Tibial artery (tissue), 4 donors: Measurements from ENCODE around the gene MFSD12.

Experiments
- DNase-seq, 2 donors: peaks; one replicate each; pipeline ENCODE4 v3.0.0-alpha.2; 2019
- H3K27ac ChIP-seq, 2 donors: fragments of 200-600 bp; sonication (generic) in 1 of 2; 1 replicate in 1 of 2; 2 replicates in 1 of 2; pipeline ENCODE4 v1.5.1; 2018 to 2019; ENCODE audit warnings: mild to moderate bottlenecking in 1 of 2
- H3K27me3 ChIP-seq, 2 donors: fragments of 200-600 bp; sonication (generic) in 1 of 2; one replicate each; pipeline versions ENCODE4 v1.5.1 to v1.6.0; 2016 to 2019
- H3K36me3 ChIP-seq, 3 donors: fragments of 200-600 bp; sonication (generic) in 2 of 3; one replicate each; pipeline ENCODE4 v1.5.1; 2016 to 2019; ENCODE audit warnings: mild to moderate bottlenecking in 2 of 3
- H3K4me1 ChIP-seq, 4 donors: fragments of 200-600 bp; sonication (generic) in 2 of 4; 1 replicate in 3 of 4; 2 replicates in 1 of 4; pipeline ENCODE4 v1.5.1; 2016 to 2019
- H3K4me3 ChIP-seq, 2 donors: fragments of 200-600 bp; sonication (generic) in 1 of 2; 1 replicate in 1 of 2; 2 replicates in 1 of 2; pipeline ENCODE4 v1.5.1; 2018 to 2019; ENCODE audit warnings: mild to moderate bottlenecking in 2 of 2
- H3K9me3 ChIP-seq, 3 donors: fragments of 200-600 bp; sonication (generic) in 1 of 3; one replicate each; pipeline ENCODE4 v1.5.1; 2016 to 2019
- CTCF ChIP-seq, 2 experiments: fragments of 200-600 bp in 1 of 2; fragments of 450-650 bp in 1 of 2; IDR thresholded peaks; one replicate each; pipeline ENCODE4 v1.5.1; 2017 to 2019; ENCODE audit warnings: antibody characterized with exemption in 2 of 2, mild to moderate bottlenecking in 1 of 2, moderate library complexity in 1 of 2
- intact Hi-C: fragments of 100-400 bp; cut with DNase I; formaldehyde crosslinking; loops from one replicate; pipeline ENCODE4 v1.15.0; 2023; ENCODE audit warnings: low total_unique reads

Gene MFSD12

DNA sequence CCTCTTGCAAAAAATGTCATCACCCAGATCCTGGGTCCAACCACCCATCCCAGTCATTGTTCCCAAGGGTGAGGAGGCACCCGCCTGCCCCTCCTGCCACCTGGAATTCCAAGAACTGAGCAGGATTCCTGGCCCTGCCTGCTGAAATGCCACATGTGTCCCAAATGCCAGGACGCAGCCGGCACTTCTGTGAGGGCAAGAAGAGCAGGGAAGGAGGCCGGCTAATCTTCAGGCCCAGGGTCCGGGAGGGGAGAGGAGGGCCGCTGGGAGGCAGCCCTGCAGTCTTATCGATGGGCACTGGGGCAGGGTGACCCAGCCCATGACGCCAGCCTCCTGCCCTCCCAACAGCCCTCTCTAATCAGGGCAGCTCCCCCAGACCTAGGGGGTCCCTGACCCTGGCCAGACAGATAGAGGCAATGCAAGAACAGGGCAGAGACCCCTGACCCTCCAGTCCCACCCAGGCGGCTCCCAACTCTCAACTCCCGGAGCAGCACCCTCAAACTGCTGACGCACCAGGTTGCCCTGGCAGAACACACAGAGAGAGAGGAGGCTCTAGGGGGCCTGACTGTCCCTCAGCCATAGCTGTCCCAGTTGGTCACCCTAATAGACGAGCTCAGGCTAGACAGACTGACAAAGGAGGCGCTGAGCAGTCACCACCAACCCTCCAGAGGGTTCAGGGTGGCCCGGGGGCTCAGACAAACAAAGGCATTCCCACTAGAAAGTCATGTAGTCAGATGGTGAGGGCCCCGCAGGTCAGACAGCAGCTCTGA lies 1.5 kb downstream of the MFSD12 start:
- Histone ChIP-seq H3K27ac (no peak overlapping the region), H3K9me3 (no peaks in the 10 kb centered on the region), H3K4me1 (peaks cover 0 to 22% (median 21%) of the 10 kb centered on the region in 4 donors), H3K4me3 (peak overlapping the region; percentile 74 to 95), H3K27me3 (no peaks in the 10 kb centered on the region), H3K36me3 (peaks cover 0 to 1% (median 0%) of the 10 kb centered on the region in 3 donors)
- intact Hi-C loops = no loop called here
- TF ChIP-seq CTCF (IDR thresholded peaks at IDR 0.05) = no peak
- no peak for DNase-seq

DNA sequence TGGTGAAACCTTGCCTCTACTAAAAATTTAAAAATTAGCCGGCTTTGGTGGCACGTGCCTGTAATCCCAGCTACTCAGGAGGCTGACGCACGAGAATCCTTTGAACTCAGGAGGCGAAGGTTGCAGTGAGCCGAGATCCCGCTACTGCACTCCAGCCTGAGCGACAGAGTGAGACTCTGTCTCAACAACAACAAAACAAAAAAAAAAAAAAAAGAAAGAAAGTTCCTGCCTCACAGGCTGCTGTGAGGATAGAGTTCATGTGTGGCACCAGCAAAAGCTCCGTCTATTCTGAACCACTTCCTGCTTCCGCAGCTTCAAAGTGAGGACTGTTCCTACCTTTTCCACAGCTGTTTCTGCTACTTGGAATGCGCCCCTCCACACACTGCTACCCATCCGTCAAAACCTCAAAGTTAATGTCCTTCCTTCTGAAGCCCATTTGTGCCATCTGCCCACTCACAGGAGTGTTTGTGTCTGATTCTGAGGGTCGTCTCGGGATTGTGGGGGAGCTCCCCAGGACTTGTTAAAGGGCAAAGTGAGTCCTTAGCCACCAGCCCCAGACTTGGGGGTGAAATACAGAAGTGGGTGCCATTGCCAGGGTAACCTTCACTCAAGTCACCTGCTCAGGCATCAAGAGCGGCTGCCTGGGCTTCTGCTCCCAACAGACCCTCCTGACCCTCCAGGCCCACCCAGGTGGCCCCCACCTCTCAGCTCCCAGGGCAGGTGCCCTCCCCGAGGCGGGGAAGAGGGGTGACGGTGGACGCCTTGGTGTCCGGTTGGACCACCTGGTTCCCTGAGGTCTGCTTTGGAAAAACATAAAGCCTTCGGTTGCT lies 2.9 kb downstream of the MFSD12 start:
- no peak for DNase-seq
- H3K36me3 ChIP-seq = peaks cover 0 to 5% (median 0%) of the 10 kb centered on the region in 3 donors
- H3K27ac ChIP-seq = no peak overlapping the region
- intact Hi-C loops = no loop called here
- H3K4me1 ChIP-seq = peaks cover 0 to 22% (median 21%) of the 10 kb centered on the region in 4 donors
- TF ChIP-seq CTCF (IDR thresholded peaks at IDR 0.05) = no peak
- H3K4me3 ChIP-seq = no peak overlapping the region
- no peaks in the 10 kb centered on the region for H3K9me3 ChIP-seq
- H3K27me3 ChIP-seq = no peaks in the 10 kb centered on the region

DNA sequence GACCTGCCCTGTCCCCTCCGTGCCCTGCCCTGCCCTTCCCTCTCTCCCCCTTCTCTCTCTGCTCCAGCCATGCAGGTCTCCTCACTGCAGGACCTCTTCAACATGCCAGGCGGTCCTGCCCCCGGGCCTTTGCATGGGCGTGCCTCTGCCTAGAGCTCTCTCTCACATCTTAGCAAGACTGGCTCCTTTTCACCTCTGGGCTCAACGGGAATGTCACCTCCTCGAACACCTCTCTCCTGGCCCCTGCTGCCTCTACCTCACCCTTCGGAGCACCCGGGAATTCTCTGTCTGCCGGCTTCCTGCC lies 5.6 kb downstream of the MFSD12 start:
- no peak overlapping the region for H3K4me3 ChIP-seq
- intact Hi-C loops = no loop called here
- TF ChIP-seq CTCF (IDR thresholded peaks at IDR 0.05) = no peak
- no peaks in the 10 kb centered on the region for H3K9me3 ChIP-seq
- DNase-seq = no peak
- H3K27me3 ChIP-seq = no peaks in the 10 kb centered on the region
- H3K36me3 ChIP-seq = peaks cover 0 to 20% (median 7%) of the 10 kb centered on the region in 3 donors
- peaks cover 0 to 20% (median 17%) of the 10 kb centered on the region in 4 donors for H3K4me1 ChIP-seq
- no peak overlapping the region for H3K27ac ChIP-seq

DNA sequence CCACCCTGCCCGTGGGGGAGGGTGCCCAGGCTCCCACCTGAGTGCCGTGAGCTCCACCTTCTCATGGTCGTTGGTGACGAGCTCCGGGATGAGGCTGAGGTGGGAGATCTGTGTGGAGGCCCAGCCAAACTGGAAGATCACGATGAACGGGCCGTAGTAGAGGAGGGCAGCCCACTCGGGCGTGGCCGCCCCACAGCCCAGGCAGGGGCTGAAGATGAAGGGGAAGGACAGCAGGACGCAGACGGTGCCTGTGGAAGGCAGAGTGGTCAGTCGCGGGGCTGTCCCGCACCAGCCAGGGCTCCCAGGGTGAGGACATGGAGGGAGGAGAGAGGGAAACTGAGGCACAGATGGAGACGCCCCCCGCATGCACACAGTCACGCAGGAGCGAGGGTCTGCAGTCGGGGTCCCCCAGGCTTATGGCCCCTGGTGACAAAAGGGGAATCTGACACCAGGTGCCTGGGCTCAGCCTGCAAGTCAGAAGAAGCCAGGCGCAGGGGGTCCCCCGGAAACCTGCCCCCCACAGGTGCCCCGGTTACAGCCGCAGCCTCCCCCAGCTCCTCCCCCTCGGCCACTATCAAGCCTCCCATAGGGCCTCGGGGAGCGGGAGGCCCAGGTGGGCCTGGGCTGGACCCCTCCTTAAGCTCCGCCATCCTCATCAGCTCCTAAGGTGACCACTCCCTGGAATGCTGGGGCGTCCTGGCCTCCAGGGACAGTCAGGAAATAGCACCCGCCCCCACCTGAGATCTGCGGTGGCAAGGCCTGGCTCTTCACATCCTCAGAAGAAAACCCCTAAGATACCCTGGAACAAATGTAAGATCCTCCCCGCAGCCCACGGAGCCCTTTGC lies 6.2 kb downstream of the MFSD12 start:
- H3K36me3 ChIP-seq = peaks cover 0 to 25% (median 7%) of the 10 kb centered on the region in 3 donors
- H3K9me3 ChIP-seq = no peaks in the 10 kb centered on the region
- H3K4me3 ChIP-seq = no peak overlapping the region
- intact Hi-C loops = no loop called here
- peak in 1 of 2 donors; percentile 65 for DNase-seq
- no peak overlapping the region for H3K27ac ChIP-seq
- TF ChIP-seq CTCF (IDR thresholded peaks at IDR 0.05) = no peak
- H3K27me3 ChIP-seq = no peaks in the 10 kb centered on the region
- H3K4me1 ChIP-seq = peaks cover 0 to 14% (median 11%) of the 10 kb centered on the region in 4 donors

GRCh38 chr19:3549816-3550215 lies 7.6 kb downstream of the MFSD12 start:
- DNase-seq = no peak
- intact Hi-C loops = no loop called here
- peaks cover 0 to 12% (median under 1%) of the 10 kb centered on the region in 4 donors for H3K4me1 ChIP-seq

More at GRCh38 chr19:3549816-3550215, 7.6 kb downstream of the MFSD12 start:
- no peaks in the 10 kb centered on the region for H3K27me3 ChIP-seq
- no peak for TF ChIP-seq CTCF (IDR thresholded peaks at IDR 0.05)
- H3K9me3 ChIP-seq = no peaks in the 10 kb centered on the region
- H3K36me3 ChIP-seq = peaks cover 0 to 27% (median 7%) of the 10 kb centered on the region in 3 donors
- H3K27ac ChIP-seq = no peak overlapping the region
- no peak overlapping the region for H3K4me3 ChIP-seq
